D341Med (cell line): ENCODE measurements around the gene USH1G.
"Not testable (repeated sequence)": the region's sequence is repeated elsewhere in the genome, so short reads cannot be mapped to it uniquely, and the experiment has no call there.

Source experiments
- DNase-seq: peaks from one replicate; pipeline ENCODE4 v3.0.0; 2012; ENCODE audit warnings: low spot score

USH1G gene

GRCh38 chr17:74873874-74874614 lies 49.0 kb downstream of the USH1G start:
- no peak for DNase-seq

- DNase-seq, result peak; percentile 100
These were observed 49.8 kb downstream of the USH1G start for GRCh38 chr17:74873037-74873873.

DNA sequence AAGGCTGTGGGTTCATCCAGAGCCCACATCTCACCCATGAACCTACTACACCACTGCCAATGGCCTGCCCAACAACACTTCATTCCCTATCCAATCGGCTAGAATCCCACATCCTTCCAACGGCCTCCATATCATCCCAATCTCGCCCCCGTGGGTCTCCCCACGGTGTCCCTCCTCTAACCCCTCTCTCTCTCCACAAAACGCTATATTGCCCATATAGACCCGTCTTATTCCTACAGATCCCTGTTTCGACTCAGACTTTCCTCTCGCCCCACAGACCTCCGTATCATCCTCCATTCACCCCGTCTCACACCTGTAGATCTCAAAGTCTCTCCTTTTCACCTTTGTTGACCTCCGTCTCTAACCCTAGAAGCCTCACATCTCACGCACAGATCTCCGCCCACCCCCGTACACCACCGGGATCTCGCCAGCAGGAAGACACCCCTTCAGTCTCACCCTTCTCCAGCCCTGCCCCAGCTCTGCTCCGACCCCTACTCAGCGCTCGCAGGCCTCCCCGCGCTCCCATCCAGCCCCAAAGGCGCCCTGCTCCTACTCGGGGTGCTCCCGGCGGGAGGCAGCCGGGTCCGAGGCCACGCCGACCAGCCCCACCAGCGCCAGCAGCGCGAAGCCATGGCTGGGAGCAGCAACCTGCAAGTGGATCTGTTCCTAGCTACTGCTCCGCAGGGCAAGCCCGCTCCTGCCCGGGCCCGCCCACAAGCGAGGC lies 50.6 kb downstream of the USH1G start, which contains the start of gene FDXR:
FDXR (minus strand) TSS at position 682 of the 724 bp plus-strand sequence; CDS start at position 632, 50 bp downstream.
- DNase-seq, result no peak

- no peak for DNase-seq
These were observed 51.5 kb downstream of the USH1G start for GRCh38 chr17:74871356-74872076.

GRCh38 chr17:74870512-74870911 lies 52.5 kb downstream of the USH1G start:
- DNase-seq, result no peak

DNA sequence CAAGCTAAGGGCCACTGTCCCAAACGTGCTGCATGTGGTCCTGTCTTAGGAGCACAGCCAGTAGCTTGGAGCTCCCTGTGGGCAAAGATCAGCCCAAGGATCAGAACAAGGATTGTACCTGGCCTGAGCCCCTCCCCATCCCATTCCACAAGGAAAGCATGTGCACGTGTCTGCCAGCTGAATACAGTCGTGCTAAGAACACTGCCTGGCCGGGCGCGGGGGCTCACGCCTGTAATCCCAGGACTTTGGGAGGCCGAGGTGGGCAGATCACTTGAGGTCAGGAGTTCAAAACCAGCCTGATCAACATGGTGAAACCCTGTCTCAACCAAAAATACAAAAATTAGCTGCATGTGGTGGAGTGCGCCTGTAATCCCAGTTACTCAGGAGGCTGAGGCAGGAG lies 53.0 kb downstream of the USH1G start:
- not testable (repeated sequence) for DNase-seq

- DNase-seq, result no peak
These were observed 54.2 kb downstream of the USH1G start for GRCh38 chr17:74868908-74869255.

DNA sequence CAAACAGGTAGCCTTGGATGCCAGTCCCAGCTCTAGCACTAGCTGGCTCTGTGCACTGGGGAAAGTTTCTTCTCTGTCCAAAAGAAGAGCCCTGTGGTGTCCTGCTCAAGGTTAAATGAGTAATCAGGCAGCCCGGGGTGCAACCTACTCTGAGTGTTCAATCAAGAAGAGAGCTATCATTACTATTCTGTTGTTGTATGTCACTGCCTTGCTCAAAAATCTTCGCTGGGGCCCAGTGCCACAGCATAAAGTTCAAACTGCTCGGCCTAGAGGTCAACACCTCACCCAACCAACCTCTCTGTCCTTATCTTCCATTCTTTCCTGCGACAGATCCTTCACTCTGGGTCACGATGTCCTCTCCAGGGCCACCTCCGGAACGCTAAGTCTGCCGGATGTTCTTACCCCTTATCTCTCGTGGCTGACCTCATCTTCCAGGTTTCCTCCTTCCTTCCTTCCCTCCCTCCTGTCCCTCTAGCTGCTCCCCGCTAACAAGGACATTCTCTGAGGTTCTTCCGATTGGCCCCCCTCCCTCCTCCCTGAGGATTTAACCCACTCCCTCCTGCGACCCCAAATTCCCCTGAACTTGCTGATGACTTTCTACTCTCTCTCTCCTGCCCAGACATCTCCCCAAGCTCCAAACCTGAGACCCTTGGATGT lies 54.7 kb downstream of the USH1G start:
- no peak for DNase-seq

- DNase-seq, result no peak
These were observed 56.7 kb downstream of the USH1G start for GRCh38 chr17:74866198-74866835.
